Hypothalamus (tissue), 51 donors: ENCODE measurements around the gene TECPR2.
"Not testable (repeated sequence)": the region's sequence is repeated elsewhere in the genome, so short reads cannot be mapped to it uniquely, and the experiment has no call there.

Source experiments
- DNase-seq, 51 donors: peaks; one replicate each; lab custom pipeline; 2025; lab: John Stamatoyannopoulos, UW

TECPR2 gene

DNA sequence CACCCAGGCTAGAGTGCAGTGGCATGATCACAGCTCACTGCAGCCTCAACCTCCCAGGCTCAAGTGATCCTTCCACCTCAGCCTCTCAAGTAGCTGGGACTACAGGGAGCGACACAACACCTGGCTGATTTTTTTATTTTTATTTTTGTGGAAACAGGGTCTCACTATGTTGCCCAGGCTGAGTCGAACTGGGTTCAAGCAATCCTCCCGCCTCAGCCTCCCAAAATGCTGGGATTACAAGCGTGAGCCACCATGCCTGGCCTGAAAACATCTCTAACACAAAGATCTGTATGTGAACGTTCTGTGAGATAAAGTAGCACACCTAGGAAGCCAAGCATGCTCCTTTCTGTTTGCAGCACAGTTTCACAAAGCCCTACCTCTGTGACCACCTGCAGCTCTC is 157.0 kb downstream of the TECPR2 start:
- not testable (repeated sequence) for DNase-seq

DNA sequence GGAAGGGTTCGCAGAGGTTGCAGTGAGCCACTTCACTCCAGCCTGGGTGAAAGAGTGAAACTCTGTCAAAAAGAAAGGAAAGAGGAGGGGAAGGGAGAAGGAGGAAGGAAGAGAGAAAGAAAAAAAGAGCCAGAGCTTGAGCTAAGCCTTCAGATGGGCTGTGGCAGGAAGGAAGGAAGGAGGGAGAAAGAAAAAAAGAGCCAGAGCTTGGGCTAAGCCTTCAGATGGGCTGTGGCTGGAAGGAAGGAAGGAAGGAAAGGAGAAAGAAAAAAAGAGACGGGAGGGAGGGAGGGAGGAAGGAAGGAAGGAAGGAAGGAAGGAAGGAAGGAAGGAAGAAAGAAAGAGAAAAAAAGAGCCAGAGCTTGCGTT is 160.4 kb downstream of the TECPR2 start:
- DNase-seq, result no peak

DNA sequence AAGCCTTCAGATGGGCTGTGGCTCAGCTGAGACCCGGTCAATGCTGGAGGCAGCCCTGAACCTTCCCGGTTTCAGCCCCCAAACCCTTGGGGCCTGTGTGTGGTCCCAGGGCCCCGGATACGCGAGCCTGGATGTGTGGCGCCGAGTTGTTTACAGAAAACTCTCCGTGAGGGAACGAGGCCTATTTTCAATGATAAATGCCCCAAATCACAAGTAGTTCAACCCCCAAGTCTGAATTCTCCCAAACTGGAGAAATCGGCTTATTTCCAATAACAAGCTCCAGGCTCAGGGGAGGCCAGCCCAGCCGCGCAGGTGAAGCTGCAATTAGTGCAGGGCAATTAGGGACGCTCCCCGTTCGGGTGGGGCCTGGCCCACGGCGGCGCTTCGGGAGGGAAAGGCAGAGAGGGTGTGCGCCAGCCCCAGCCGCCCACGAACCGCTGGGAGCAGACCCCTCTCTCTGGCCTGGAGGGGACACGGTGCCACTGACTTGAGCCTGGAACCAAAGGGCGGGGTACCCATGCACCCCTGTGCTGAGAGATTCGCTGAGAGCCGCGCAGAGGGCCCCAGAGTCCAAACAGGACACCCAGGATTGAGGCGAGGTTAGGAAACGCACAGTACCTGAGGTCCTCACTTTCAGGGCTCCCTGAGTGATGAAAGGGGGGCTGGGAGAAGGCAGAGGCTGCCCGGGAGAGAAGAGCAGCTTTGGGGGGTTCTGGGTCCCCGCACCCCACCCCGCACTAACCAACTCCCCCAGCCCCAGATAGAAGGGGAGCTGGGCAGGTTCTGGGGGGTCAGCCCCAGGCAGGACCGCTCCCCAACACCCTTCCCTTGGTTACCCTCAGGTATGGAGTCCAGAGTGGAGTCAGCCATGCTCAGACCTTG is 161.1 kb downstream of the TECPR2 start:
- no peak for DNase-seq

GRCh38 chr14:102524451-102525218 is 161.9 kb downstream of the TECPR2 start:
- peak; percentile 72 to 99 (median 95) for DNase-seq

- no peak for DNase-seq
These were observed 162.6 kb downstream of the TECPR2 start for GRCh38 chr14:102525219-102525928.

- no peak for DNase-seq
These were observed 163.3 kb downstream of the TECPR2 start for GRCh38 chr14:102525929-102526497.

DNA sequence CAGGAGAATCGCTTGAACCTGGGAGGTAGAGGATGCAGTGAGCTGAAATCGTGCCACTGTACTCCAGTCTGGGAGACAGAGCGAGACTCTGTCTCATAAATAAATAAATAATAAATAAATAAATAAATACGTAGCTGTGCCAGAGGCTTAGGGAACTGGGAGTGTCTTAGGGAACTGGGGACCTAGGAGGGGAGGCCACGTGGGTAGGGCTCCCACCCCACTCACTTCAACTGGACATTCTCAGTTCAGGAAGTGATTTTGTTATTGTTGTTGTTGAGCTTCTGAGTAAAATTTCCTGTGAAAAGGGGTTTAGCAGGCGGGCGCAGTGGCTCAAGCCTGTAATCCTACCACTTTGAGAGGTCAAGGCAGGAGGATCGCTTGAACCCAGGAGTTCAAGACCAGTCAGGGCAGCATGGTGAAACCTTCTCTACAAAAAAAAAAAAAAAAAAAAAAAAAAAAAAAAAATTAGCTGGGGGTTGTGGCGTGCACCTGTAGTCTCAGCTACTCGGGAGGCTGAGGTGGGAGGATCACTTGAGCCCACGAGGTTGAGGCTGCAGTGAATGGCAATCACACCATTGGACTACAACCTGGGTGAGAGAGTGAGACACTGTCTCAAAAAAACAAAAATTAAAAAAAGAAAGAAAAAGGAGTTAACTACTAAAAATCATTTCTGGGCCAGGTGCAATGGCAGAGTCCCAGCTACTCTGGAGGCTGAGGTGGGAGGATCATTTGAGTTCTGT is 165.9 kb downstream of the TECPR2 start:
- no peak for DNase-seq

DNA sequence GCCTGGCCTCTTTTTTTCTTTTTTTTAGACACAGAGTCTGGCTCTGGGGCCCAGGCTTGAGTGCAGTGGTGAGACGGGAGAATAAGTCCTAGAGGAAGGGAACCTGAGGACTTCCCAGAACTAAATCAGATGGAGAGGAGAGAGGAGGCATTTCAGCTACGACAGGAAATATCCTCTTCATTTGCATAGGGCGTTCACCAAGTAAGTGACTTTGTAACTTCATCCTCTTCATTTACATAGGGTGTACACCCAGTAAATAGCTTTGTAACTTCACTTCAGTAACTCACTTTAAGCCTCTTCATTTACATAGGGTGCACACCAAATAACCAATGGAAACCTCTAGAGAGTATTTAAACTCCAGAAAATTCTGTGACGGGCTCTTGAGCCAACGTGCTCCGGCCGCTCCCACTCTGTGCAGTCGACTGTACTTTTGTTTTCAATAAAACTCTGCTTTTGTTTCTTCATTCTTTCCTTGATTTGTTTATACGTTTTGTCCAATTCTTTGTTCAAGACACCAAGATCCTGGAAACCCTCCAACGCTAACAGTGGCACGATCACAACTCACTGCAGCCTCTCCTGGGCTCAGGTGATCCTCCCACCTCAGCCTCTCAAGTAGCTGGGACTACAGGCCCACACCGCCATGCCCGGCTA is 168.2 kb downstream of the TECPR2 start:
- DNase-seq, result no peak

DNA sequence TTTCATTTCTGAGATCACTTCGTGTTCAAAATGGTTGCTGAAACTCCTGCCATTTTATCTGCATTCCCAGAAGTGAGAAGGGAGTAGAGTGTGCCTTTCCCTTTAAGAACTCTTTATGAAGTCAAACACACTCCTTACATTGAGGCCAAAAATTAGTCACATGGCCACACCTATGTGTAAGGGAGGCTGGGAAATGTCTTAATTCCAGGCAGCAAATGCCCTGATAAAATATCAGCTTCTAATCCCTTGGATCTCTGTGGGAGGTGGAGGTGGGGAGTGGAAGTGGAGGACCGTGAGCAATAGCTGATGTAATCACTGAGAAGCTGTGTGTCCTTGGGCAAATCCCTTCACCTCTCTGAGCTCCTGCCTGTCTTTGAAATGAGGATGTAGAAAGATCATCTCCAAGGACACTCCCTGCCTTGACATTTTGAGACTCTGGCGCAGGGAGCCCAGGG is 169.5 kb downstream of the TECPR2 start:
- DNase-seq, result no peak

DNA sequence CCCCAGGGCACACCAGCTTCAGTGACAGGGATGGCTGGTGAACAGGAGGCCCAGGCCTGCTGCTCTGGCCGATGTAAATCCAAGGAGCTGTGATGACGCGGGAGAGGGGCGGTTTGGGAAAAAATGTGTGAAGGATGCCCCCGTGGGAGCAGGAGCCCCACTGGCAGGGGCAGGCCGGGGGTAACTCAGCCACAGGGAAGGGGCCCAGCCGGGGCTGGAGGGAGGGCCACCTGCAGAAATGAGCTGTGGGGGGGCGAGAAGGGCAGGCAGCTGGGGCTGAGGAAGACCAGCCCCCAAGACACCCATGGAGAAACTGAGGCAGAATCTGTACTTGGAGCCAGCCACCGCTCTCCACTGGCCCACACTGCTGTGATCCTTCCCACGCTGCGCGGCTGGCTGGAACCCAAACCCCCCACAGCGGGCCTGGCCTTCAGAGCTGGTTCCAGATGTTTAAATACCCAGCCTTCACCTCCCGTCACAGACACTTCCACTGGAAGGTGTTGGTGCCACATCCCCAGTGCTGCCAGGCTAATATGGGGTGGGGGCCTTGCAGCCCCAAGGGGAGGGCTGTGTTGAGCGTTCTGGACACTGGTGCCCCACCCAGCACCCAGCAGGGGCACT is 175.3 kb downstream of the TECPR2 start:
- DNase-seq, result no peak

- no peak for DNase-seq
These were observed 176.1 kb downstream of the TECPR2 start for GRCh38 chr14:102538602-102539543.

- no peak for DNase-seq
These were observed 177.0 kb downstream of the TECPR2 start for GRCh38 chr14:102539544-102540314.

GRCh38 chr14:102540315-102541028 is 177.7 kb downstream of the TECPR2 start:
- DNase-seq, result no peak

GRCh38 chr14:102541029-102541491 is 178.3 kb downstream of the TECPR2 start:
- not testable (repeated sequence) for DNase-seq

DNA sequence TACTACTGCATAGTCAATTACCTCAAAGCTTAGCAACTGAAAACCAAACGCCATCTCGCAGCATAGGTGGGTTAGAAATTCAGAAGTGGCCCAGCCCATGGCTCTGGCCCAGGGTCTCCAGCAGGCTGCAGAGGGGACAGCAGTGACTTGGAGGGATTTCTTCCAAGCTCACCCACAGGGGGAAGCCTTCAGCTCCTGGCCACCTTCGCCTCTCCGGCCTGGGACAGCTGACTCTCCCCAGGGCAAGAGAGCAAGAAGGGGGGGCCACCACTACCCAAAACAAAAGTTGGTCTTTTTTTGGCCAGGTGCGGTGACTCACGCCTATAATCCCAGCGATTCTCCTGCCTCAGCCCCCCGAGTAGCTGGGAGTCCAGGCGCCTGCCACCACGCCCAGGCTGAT is 179.0 kb downstream of the TECPR2 start:
- DNase-seq, result no peak

- no peak for DNase-seq
These were observed 181.5 kb downstream of the TECPR2 start for GRCh38 chr14:102544046-102544746.
